GM21737 (cell line): ENCODE results near the gene FHIT.
A peak's percentile ranks its signal among the peaks of the same experiment; 100 is the strongest.

ENCODE experiments used
- ATAC-seq: cut with Tn5 transposase; IDR thresholded peaks from one replicate; pipeline ENCODE4 v1.9.1; 2021; ENCODE audit warnings: mild to moderate bottlenecking, moderate library complexity; ENCODE audit not compliant: unreplicated experiment

The FHIT gene

GRCh38 chr3:61172684-61173083 lies 78.6 kb downstream of the FHIT start:
- peak; percentile 75 for ATAC-seq

DNA sequence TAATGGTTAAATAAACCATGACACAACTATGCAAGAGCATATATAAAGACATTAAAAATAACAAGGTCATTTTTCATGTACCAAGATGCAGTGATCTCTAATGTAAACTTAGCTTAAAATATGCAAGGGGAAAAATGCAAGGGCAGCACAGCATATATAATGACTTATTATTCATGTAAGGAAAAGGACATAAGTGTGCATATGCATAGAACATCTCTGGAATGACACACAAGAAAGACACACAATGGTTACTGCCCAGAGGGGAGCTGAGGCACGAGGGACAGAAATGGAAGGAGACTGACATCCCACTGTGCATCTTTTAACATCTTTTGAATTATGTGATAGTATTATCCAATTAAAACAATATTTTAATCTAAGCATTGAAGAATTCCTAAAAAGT lies 79.0 kb downstream of the FHIT start:
- ATAC-seq, result no peak

DNA sequence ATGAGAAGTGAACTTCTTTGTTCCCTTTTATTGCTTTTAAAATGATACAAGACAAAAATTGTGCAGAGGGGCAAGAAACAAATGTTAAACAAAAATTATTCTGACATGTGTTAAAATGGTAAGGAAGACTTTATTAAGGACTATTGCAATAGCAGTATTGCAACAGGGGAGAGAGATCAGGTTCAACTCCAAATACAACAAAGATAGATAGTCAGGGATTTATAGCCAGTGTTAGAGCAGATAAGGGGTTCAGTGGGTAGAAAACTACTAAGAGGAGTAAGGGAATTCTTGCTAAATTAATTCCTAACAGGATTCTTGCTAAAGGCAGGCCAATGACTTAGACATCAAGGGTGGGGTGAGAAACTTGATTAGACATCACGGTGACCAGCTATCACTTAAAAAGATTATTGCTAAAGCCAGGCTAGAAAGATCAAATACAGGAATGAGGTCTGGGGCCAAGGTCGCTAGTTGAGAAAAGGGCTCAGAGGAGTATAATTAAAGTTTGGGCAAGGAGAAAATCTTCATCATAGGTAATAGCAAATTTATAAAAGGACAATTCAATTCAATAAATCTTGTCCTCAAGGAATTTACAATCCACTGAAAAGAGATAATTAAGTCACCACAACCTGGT lies 81.5 kb downstream of the FHIT start:
- ATAC-seq, result no peak

GRCh38 chr3:61168286-61168685 lies 83.0 kb downstream of the FHIT start:
- ATAC-seq, result no peak

DNA sequence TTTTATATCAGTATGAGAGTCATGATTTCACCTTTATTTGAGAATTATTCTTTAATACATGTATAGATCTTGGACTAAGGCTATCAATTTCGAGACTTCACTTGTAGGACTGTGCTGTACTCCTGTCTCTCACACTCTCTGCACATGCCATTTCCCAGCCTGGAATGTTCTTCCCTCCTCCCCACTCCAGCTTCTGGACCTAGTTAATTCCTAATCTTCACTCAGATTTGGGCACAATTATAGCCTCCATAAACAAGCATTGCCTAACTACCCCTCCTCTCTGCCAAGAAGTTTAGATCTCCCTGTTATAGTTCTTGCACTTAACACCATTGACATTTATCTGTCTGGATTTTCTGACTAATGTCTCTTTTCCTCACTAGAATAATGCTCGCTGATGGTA lies 88.3 kb downstream of the FHIT start:
- no peak for ATAC-seq

DNA sequence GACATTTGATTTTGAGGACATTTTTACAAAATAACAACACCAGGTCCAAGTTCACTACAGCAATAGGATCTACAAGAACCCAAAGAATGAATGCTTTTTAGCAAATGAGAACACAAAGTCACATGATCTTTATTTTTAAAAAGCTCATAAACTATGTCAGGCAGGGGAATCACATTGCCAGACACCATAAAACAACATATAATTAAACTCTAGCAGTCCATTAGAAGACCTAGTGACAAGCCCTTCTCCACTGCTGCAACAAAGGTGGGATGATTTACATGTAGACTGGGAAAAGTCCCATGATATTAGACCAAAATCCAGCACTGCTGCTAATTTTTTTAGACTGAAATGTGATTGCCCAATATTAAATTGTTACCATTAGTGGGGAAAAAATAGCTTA lies 92.6 kb downstream of the FHIT start:
- no peak for ATAC-seq

DNA sequence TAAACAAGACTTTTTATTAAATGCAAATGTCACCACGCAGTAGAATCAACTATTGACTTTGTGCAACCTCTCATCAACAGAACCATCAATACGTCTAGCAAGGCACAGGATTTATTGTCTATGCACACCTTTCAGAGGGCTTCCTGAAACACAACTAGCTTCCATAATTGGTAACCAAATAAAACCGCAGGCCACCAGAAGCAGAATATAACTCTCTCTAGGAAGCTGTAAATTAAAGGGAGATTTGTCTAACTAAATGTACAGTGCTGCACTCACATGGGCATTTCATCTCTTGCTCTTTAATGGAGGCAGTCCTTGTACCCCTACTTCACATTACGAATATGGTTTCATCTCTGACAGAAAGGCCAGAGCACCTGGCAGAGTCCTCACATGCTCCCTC lies 93.0 kb downstream of the FHIT start:
- ATAC-seq, result no peak

DNA sequence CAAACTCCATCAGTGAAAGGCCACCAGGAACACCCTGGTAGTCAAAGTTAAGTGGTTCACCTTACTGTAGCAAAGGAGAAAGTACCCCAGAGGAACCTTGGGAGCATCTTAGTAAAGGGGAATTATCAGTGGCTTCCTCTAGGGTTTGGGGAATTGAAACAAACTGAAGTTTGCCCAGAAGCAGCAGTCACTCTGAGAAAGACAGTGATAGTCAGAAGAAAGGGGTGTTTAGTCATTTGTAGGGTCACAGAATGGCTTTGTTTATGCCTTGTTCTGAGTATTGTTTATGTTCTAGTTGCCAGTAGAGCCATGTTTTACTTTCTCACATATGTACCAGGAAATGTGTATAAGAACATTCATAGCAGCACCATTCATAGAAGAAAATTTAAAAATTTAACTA lies 93.8 kb downstream of the FHIT start:
- no peak for ATAC-seq

- no peak for ATAC-seq
Observed at GRCh38 chr3:61155701-61156292, 95.5 kb downstream of the FHIT start.

DNA sequence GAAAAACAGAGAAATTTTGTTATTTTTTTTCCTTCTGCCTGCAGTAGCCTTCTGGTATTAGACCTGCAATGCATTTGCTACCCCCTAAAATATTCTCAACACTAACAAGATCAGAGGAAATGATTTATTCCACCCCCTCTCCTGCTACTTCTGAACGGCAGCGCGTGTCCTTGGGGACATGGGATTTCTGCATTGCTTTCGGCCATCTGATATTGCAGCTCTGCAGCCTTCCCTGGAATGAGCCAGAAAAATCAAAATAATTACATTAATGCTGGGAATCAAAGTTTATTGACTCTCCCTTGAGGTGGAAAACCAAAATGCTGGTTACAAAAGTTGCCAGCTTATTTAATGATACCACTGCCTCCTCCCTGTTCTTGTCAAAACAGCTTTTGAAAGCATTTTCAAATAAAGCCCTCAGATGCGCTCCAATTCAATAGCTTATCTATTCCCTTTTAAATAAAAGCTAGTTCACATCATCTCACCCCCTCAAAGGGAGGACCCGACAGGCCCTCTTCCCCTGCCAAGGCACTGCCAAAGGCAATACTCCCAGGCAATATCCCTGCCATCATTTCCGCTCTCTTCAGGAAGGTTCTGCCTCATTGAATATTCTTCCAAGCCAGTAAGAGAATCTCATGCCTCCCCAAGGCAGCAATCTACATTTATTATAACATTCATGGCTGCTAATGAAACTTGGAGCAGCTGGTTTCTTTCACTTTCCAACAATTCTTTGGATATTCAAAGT lies 96.6 kb downstream of the FHIT start:
- ATAC-seq, result no peak

GRCh38 chr3:61152071-61152470 lies 99.2 kb downstream of the FHIT start:
- ATAC-seq, result no peak

GRCh38 chr3:61149236-61149635 lies 102.0 kb downstream of the FHIT start:
- no peak for ATAC-seq

- no peak for ATAC-seq
Observed at GRCh38 chr3:61146010-61146890, 105.0 kb downstream of the FHIT start.

- ATAC-seq, result no peak
Observed at GRCh38 chr3:61141697-61142096, 109.6 kb downstream of the FHIT start.

GRCh38 chr3:61141227-61141626 lies 110.0 kb downstream of the FHIT start:
- ATAC-seq, result no peak

DNA sequence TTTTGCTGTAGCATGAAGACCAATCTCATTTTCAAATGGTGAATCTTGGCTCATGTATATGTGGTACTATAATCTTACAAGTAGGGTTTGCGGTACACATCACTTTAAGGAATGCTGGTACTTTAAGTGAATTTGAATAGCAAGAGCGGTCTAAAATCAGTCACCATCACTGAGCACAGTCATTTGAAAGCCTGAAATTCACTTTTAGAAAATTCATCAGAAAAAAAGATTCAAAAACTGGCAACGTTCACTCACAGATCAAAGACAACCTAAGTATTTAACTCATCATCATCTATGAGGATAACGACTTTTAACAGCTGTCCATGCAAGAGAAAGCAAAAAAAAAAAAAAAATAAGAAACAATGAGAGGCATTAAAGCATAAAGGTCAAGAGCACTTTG lies 111.6 kb downstream of the FHIT start:
- no peak for ATAC-seq

GRCh38 chr3:61138401-61138800 lies 112.9 kb downstream of the FHIT start:
- ATAC-seq, result no peak

DNA sequence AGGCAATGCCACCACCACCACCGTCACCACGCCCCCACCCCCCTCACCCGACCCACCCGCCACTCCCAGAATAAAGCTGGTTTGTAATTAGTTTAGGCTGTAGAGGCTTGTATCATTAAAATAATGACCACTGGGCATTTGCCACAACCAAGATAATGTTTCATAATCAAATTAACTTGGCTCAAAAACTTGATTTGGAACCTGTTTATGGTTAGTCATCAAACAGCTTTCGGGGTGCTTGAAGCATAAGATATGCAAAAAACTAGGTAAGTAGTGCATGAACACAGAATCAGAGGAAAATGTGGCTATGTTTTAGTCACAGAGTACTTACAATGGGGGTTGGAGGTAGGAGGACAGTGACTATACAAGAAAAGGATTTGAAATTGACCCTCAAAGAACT lies 115.1 kb downstream of the FHIT start:
- no peak for ATAC-seq

DNA sequence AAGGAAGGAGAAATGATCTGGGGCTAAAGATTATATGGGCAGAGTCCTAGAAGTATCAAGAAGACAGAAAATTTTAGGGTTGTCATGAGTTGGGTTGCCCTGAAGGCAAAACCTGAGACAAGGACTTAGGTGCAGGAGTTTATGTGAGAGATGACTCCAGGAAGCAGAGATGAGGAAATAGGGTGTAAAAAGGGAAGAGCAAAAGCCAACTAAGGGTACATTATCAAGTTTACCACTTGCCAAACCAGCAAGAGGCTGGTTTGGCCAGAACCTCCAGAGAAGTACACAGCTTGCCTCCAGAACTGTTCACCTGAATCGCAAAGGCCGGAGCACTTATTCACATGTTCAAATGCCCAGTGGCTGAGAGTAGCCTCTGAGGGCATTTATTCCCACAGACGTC lies 116.7 kb downstream of the FHIT start:
- ATAC-seq, result no peak

DNA sequence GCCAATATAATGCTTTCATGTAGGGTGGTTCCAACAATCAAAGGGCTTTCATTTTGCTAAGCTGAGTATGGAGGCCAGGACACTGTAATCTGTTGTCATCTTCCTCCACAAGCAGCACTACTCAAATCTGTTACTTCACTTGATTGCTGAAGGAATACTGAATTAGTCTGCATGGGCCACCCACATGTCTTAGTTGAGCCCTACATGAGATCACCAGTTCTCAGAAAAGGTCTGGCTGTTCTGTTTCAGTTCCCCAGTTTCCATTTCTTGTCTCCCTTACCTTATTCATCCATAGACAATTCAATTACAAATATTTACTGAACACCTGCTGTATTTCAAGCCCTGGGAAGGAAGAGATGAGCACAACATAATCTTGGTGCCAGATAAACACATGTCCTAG lies 119.2 kb downstream of the FHIT start:
- ATAC-seq, result no peak

- no peak for ATAC-seq
Observed at GRCh38 chr3:61118830-61119229, 132.4 kb downstream of the FHIT start.
